ENCODE results near the gene SPATA20.

DNA sequence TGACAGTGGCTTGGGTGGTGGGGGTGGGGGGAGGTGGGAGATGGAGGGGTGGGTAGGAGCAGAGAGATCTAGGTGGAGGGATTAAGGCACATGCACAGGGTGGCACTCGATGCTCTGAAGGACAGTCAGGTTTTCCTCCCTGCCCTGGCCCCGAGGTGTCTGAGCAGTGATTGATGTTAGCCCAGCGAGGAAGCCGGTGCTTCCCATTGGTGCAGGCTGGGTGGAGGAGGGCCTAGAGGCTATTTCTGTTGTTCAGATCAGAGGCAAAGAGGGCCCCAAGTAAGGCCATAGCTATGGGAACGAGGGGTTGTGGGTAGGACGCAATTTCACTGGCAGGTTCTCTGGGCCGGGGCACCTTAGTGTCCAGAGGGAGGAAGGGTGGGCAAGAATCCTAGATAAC is 36.7 kb downstream of the SPATA20 start:
- TF ChIP-seq, protein P1, sequence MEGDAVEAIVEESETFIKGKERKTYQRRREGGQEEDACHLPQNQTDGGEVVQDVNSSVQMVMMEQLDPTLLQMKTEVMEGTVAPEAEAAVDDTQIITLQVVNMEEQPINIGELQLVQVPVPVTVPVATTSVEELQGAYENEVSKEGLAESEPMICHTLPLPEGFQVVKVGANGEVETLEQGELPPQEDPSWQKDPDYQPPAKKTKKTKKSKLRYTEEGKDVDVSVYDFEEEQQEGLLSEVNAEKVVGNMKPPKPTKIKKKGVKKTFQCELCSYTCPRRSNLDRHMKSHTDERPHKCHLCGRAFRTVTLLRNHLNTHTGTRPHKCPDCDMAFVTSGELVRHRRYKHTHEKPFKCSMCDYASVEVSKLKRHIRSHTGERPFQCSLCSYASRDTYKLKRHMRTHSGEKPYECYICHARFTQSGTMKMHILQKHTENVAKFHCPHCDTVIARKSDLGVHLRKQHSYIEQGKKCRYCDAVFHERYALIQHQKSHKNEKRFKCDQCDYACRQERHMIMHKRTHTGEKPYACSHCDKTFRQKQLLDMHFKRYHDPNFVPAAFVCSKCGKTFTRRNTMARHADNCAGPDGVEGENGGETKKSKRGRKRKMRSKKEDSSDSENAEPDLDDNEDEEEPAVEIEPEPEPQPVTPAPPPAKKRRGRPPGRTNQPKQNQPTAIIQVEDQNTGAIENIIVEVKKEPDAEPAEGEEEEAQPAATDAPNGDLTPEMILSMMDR (IDR thresholded peaks at IDR 0.05; ENCODE audit: low read depth, low read length): no peak
- TF ChIP-seq EZH2phosphoT487 (IDR thresholded peaks at IDR 0.05; ENCODE audit: low read depth): no peak

All from OCI-LY3 (cell line).